HepG2 (cell line): ENCODE results near the gene RAD51. TPM values are rescaled to one million over a fixed set of nuclear protein-coding genes. Genes with fewer than 3 reads are reported as not detected.

Source experiments
- BRCA1 ChIP-seq: sonication (generic); formaldehyde crosslinking; IDR thresholded peaks from 2 replicates; pipeline ENCODE4 v1.4.0; 2020; ENCODE audit warnings: missing genetic modification reagents
- CENPX ChIP-seq: sonication (generic); formaldehyde crosslinking; IDR thresholded peaks from 2 replicates; pipeline ENCODE4 v1.9.0; 2021; ENCODE audit warnings: mild to moderate bottlenecking, missing genetic modification reagents, moderate library complexity
- ELF4 ChIP-seq: sonication (generic); formaldehyde crosslinking; IDR thresholded peaks from 2 replicates; pipeline ENCODE4 v1.5.0; 2020; ENCODE audit warnings: missing genetic modification reagents, mild to moderate bottlenecking, moderate library complexity, borderline replicate concordance
- GPN1 ChIP-seq: sonication (generic); formaldehyde crosslinking; IDR thresholded peaks from 2 replicates; pipeline ENCODE4 v1.5.1; 2020; ENCODE audit warnings: missing genetic modification reagents, borderline replicate concordance
- HNRNPLL ChIP-seq: fragments of 200-400 bp; formaldehyde crosslinking; IDR thresholded peaks from 2 replicates; pipeline ENCODE4 v1.6.1; 2017; ENCODE audit warnings: mild to moderate bottlenecking, low read depth, low read length; ENCODE audit not compliant: poor library complexity, severe bottlenecking
- HOXA7 ChIP-seq: sonication (generic); formaldehyde crosslinking; IDR thresholded peaks from 2 replicates; pipeline ENCODE4 v1.8.1; 2022; ENCODE audit warnings: mild to moderate bottlenecking, missing genetic modification reagents, moderate library complexity
- JUNB ChIP-seq: sonication (generic); formaldehyde crosslinking; IDR thresholded peaks from 2 replicates; pipeline ENCODE4 v1.8.0; 2022; ENCODE audit warnings: missing genetic modification reagents, mild to moderate bottlenecking, borderline replicate concordance
- KAT7 ChIP-seq: IDR thresholded peaks from 2 replicates; pipeline ENCODE4 v1.6.1; 2018; ENCODE audit warnings: borderline replicate concordance, missing compliant biosample characterization
- KLF11 ChIP-seq: IDR thresholded peaks from 2 replicates; pipeline ENCODE4 v1.6.1; 2016; ENCODE audit warnings: missing compliant biosample characterization
- MBD4 ChIP-seq: IDR thresholded peaks from 2 replicates; pipeline ENCODE4 v1.6.1; 2012; ENCODE audit warnings: low read length, inconsistent platforms, borderline replicate concordance
- MLLT10 ChIP-seq: sonication (generic); formaldehyde crosslinking; IDR thresholded peaks from 2 replicates; pipeline ENCODE4 v1.4.0; 2020; ENCODE audit warnings: missing genetic modification reagents
- MTA3 ChIP-seq: sonication (generic); formaldehyde crosslinking; IDR thresholded peaks from 2 replicates; pipeline ENCODE4 v1.4.0; 2020; ENCODE audit warnings: missing genetic modification reagents
- MTF1 ChIP-seq: sonication (generic); formaldehyde crosslinking; IDR thresholded peaks from 2 replicates; pipeline ENCODE4 v1.5.0; 2020; ENCODE audit warnings: missing genetic modification reagents
- MXI1 ChIP-seq: IDR thresholded peaks from 3 replicates; pipeline ENCODE4 v1.6.1; 2012; ENCODE audit warnings: low read depth, low read length, inconsistent platforms, borderline replicate concordance
- REPIN1 ChIP-seq: sonication (generic); formaldehyde crosslinking; IDR thresholded peaks from 2 replicates; pipeline ENCODE4 v1.8.0; 2022; ENCODE audit warnings: missing genetic modification reagents, low read depth, mild to moderate bottlenecking, borderline replicate concordance
- RFXANK ChIP-seq: IDR thresholded peaks from 2 replicates; pipeline ENCODE4 v1.6.1; 2016
- SSRP1 ChIP-seq: IDR thresholded peaks from 2 replicates; pipeline ENCODE4 v1.6.1; 2016; ENCODE audit warnings: control low read depth
- TCF12 ChIP-seq, 2 experiments: fragments of 450-650 bp in 1 of 2; sonication (generic) in 1 of 2; formaldehyde crosslinking in 1 of 2; IDR thresholded peaks; 2 replicates each; pipeline versions ENCODE4 v1.6.1 to v1.8.0; 2017 to 2022; ENCODE audit warnings: antibody characterized with exemption in 1 of 2, mild to moderate bottlenecking in 1 of 2, missing genetic modification reagents in 1 of 2, moderate library complexity in 1 of 2
- TFDP2 ChIP-seq: sonication (generic); formaldehyde crosslinking; IDR thresholded peaks from 2 replicates; pipeline ENCODE4 v1.4.0; 2020; ENCODE audit warnings: missing genetic modification reagents
- THYN1 ChIP-seq: sonication (generic); formaldehyde crosslinking; IDR thresholded peaks from 2 replicates; pipeline ENCODE4 v1.8.1; 2023; ENCODE audit warnings: low read depth, mild to moderate bottlenecking, moderate library complexity, missing genetic modification reagents, borderline replicate concordance
- ZNF12 ChIP-seq: sonication (generic); formaldehyde crosslinking; IDR thresholded peaks from 2 replicates; pipeline ENCODE4 v1.5.0; 2020; ENCODE audit warnings: missing genetic modification reagents
- ZNF552 ChIP-seq: sonication (generic); formaldehyde crosslinking; IDR thresholded peaks from 2 replicates; pipeline ENCODE4 v1.9.0; 2022; ENCODE audit warnings: missing genetic modification reagents, mild to moderate bottlenecking, borderline replicate concordance
- ZNF747 ChIP-seq: sonication (generic); formaldehyde crosslinking; IDR thresholded peaks from 2 replicates; pipeline ENCODE4 v1.8.1; 2023; ENCODE audit warnings: missing genetic modification reagents, mild to moderate bottlenecking, borderline replicate concordance
- polyA plus RNA-seq, 8 experiments: library from polyadenylated mRNA; depleted of rRNA in 3 of 8; stranded (reverse) in 7 of 8; unstranded in 1 of 8; fragments of >200 nt; fragmentation: Illumina TruSeq in 4 of 8; extraction: Trizol in 4 of 8; gene quantifications; 2 replicates each; pipeline versions ENCODE4 v1.2.1 to v1.2.3, GENCODE V29; 2011 to 2016; ENCODE audit warnings: low read depth in 4 of 8, missing spikeins in 1 of 8, mixed read lengths in 1 of 8; ENCODE audit not compliant: insufficient read depth in 1 of 8
- total RNA-seq, 5 experiments: library from RNA; depleted of rRNA; stranded (reverse); fragments of >200 nt; fragmentation: Illumina TruSeq; extraction: Trizol; gene quantifications; 2 replicates each; pipeline ENCODE4 v1.2.3, GENCODE V29; 2016; ENCODE audit warnings: low read depth in 1 of 5
- TF ChIP-seq, protein P1 (sequence below), 2 experiments: fragments of 450-650 bp in 1 of 2; sonication (generic) in 1 of 2; formaldehyde crosslinking; IDR thresholded peaks; 2 replicates each; pipeline versions ENCODE4 v1.5.0 to v1.8.0; 2020 to 2022; ENCODE audit warnings: mild to moderate bottlenecking in 1 of 2, missing genetic modification reagents in 1 of 2
- TF ChIP-seq, protein P2 (sequence below): sonication (generic); IDR thresholded peaks from 2 replicates; pipeline ENCODE4 v1.6.1; 2016; ENCODE audit warnings: low read depth, borderline replicate concordance
- TF ChIP-seq, protein P3 (sequence below): sonication (generic); formaldehyde crosslinking; conservative IDR thresholded peaks from 2 replicates; pipeline ENCODE4 v1.5.0; 2020; ENCODE audit warnings: missing genetic modification reagents

RAD51 gene
- total and polyA plus RNA-seq, 2 of the 13 experiments (the other 11 are each of a cell fraction or from before 2014, with no cell fraction given) = 8.5 to 12.8 TPM

- TF ChIP-seq KLF11 (CRISPR knock-in tag) (no peak), JUNB (CRISPR knock-in tag) (no peak), REPIN1 (CRISPR knock-in tag) (no peak; the same call in 1 of the 2 replicates), HOXA7 (CRISPR knock-in tag) (no peak), KAT7 (CRISPR knock-in tag) (no peak; the same call in 1 of the 2 replicates), HNRNPLL (peak; percentile 96), MTF1 (CRISPR knock-in tag) (0 out of 2 replicates have a peak, but pooled peaks have one; percentile 62), ELF4 (peak; percentile 89), ZNF12 (CRISPR knock-in tag) (peak; percentile 24; the same call in 1 of the 2 replicates), MBD4 (no peak), THYN1 (no peak), MLLT10 (CRISPR knock-in tag) (no peak), SSRP1 (CRISPR knock-in tag) (no peak), TFDP2 (CRISPR knock-in tag) (peak; percentile 99), GPN1 (no peak), MTA3 (CRISPR knock-in tag) (no peak), TCF12 (IDR thresholded peaks at IDR 0.05) (no peak), TCF12 (CRISPR knock-in tag; IDR thresholded peaks at IDR 0.05) (no peak), BRCA1 (CRISPR knock-in tag) (no peak), ZNF747 (CRISPR knock-in tag) (peak; percentile 15; the same call in 1 of the 2 replicates), ZNF552 (CRISPR knock-in tag) (no peak), MXI1 (peak; percentile 98), CENPX (no peak), RFXANK (CRISPR knock-in tag) (peak; percentile 84; the same call in 1 of the 2 replicates)
- TF ChIP-seq, protein P1, sequence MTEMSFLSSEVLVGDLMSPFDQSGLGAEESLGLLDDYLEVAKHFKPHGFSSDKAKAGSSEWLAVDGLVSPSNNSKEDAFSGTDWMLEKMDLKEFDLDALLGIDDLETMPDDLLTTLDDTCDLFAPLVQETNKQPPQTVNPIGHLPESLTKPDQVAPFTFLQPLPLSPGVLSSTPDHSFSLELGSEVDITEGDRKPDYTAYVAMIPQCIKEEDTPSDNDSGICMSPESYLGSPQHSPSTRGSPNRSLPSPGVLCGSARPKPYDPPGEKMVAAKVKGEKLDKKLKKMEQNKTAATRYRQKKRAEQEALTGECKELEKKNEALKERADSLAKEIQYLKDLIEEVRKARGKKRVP (CRISPR knock-in tag; IDR thresholded peaks at IDR 0.05) = no peak
- TF ChIP-seq, protein P2, sequence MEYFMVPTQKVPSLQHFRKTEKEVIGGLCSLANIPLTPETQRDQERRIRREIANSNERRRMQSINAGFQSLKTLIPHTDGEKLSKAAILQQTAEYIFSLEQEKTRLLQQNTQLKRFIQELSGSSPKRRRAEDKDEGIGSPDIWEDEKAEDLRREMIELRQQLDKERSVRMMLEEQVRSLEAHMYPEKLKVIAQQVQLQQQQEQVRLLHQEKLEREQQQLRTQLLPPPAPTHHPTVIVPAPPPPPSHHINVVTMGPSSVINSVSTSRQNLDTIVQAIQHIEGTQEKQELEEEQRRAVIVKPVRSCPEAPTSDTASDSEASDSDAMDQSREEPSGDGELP = no peak; the same call in none of the 2 replicates
- TF ChIP-seq, protein P3, sequence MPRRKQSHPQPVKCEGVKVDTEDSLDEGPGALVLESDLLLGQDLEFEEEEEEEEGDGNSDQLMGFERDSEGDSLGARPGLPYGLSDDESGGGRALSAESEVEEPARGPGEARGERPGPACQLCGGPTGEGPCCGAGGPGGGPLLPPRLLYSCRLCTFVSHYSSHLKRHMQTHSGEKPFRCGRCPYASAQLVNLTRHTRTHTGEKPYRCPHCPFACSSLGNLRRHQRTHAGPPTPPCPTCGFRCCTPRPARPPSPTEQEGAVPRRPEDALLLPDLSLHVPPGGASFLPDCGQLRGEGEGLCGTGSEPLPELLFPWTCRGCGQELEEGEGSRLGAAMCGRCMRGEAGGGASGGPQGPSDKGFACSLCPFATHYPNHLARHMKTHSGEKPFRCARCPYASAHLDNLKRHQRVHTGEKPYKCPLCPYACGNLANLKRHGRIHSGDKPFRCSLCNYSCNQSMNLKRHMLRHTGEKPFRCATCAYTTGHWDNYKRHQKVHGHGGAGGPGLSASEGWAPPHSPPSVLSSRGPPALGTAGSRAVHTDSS (CRISPR knock-in tag) = no peak
Measured at GRCh38 chr15:40694688-40695468, at the start of gene RAD51 (continued).
